HG03066 (cell line): ENCODE measurements around the gene CLCN7.

Source experiments
- ATAC-seq: cut with Tn5 transposase; IDR thresholded peaks from one replicate; pipeline ENCODE4 v1.9.1; 2021; ENCODE audit warnings: low read depth; ENCODE audit not compliant: unreplicated experiment

The CLCN7 gene

GRCh38 chr16:1474796-1475551 lies at the start of gene CLCN7:
Gene CLCN7 (minus strand): TSS chr16:1475028. CDS start chr16:1474974, 54 bp downstream.
- peak; percentile 76 for ATAC-seq

- ATAC-seq, result no peak
These were observed 49.5 kb upstream of the CLCN7 start for GRCh38 chr16:1524366-1524765.

- ATAC-seq, result no peak
These were observed 48.9 kb upstream of the CLCN7 start for GRCh38 chr16:1523581-1524245.

GRCh38 chr16:1520461-1520860 lies 45.6 kb upstream of the CLCN7 start:
- no peak for ATAC-seq

- no peak for ATAC-seq
These were observed 45.0 kb upstream of the CLCN7 start for GRCh38 chr16:1519831-1520230.

GRCh38 chr16:1518626-1519135 lies 43.9 kb upstream of the CLCN7 start:
- ATAC-seq, result no peak

GRCh38 chr16:1514507-1514906 lies 39.7 kb upstream of the CLCN7 start:
- ATAC-seq, result no peak

- ATAC-seq, result no peak
These were observed 37.9 kb upstream of the CLCN7 start for GRCh38 chr16:1512774-1513173.

- ATAC-seq, result no peak
These were observed 37.1 kb upstream of the CLCN7 start for GRCh38 chr16:1511662-1512569.

- no peak for ATAC-seq
These were observed 36.1 kb upstream of the CLCN7 start for GRCh38 chr16:1510941-1511351.

GRCh38 chr16:1510272-1510671 lies 35.4 kb upstream of the CLCN7 start:
- no peak for ATAC-seq

GRCh38 chr16:1509307-1510221 lies 34.7 kb upstream of the CLCN7 start:
- ATAC-seq, result no peak

- ATAC-seq, result no peak
These were observed 33.8 kb upstream of the CLCN7 start for GRCh38 chr16:1508494-1509187.

- no peak for ATAC-seq
These were observed 31.8 kb upstream of the CLCN7 start for GRCh38 chr16:1506494-1507213.

GRCh38 chr16:1505912-1506311 lies 31.1 kb upstream of the CLCN7 start:
- ATAC-seq, result no peak

- ATAC-seq, result no peak
These were observed 30.4 kb upstream of the CLCN7 start for GRCh38 chr16:1505073-1505844.

- ATAC-seq, result no peak
These were observed 28.5 kb upstream of the CLCN7 start for GRCh38 chr16:1503110-1503955.
